GDM1 (cell line): ENCODE results near the gene MAN2A1.
"Not testable (repeated sequence)": the region's sequence is repeated elsewhere in the genome, so short reads cannot be mapped to it uniquely, and the experiment has no call there.

ENCODE experiments used
- DNase-seq: peaks from one replicate; lab custom pipeline; 2025; lab: John Stamatoyannopoulos, UW

MAN2A1 gene

DNA sequence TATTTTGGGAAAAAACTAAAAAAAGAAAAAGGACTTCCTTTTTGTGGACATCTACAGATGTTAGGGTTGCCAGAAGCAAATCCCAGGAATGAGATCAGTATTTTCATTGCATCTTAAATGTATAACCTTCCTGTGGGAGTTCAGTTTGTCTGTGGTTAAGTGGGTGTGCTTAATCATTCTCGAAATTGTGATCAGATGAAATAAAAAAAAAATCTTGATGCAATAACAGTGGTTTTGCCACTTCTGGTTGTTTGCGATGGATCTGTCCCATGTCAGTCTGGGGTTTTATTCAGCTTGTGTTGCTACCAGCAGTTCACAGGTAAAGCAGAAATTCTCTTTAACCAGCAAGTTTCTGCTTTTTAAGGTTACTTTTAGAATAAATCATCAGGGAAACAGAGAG is 179.0 kb downstream of the MAN2A1 start:
- no peak for DNase-seq

DNA sequence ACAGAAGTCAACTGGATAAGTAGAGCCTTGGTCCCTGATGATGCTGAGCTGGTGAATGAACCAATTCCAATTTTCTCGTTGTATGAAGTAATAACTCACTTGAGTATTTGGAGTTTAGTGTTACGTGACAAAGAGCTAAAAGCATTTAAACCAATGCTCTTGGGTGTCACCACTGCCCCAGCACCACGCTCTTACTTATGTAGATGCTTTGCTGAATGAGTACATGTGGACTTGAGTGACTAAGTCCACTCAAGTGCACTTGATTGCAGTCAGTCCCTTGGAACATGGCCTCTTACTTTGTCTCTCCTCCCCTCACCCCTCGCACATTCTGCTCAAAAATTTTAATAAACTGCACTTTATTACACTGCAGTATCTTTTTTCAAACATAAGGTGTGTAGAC is 184.0 kb downstream of the MAN2A1 start:
- DNase-seq: no peak

DNA sequence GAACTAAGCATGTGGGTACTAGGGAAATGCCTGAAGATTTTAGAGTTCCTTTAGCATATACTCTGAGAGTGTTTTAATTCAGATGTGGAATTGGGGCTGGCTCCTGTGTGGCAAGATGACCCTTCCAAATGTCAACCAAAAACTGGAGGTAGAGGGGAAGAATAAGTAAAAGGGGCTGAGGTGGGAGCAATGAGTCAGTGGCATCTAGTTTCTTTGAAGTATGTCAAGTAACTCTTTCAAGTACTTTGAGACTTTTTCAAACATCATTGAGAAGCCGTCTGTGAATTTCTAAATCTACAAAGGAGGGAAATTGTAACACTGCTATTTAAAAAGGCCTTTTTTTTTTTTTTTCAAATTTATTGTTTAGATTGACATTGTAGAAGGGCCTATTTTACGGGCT is 184.4 kb downstream of the MAN2A1 start:
- DNase-seq: no peak

DNA sequence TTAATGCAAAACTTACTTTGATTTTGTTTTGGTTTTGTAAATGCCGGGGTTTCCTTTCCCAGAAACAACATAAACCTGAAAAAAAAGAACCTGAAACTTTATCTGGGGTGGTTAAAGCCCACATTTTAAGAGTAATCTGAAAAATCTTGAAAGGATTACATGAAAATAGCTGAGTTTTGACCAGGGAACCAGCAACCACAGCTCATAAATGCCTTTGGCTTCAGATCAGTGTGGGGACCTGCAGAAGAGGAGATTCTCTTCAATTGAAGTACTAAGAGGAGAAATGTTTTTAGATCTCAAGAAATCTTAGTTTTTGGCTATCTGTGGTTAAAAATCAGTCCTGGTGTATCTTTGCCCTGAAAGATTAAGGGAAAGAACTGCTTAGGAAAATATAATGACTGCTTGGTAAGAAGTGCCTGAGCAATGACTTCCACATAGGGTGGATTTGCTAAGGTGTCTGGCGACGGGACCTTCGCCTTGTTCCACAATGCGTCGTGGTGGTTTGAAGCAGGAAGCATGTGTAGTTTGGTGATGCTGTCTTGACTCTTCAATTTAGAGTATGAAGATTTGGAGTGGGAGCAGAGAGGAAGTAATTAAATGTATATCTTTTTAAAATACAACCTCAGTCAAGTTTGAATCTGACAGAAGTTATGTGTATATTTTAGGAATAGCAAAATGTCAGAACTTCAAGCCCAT is 186.5 kb downstream of the MAN2A1 start:
- DNase-seq: no peak

DNA sequence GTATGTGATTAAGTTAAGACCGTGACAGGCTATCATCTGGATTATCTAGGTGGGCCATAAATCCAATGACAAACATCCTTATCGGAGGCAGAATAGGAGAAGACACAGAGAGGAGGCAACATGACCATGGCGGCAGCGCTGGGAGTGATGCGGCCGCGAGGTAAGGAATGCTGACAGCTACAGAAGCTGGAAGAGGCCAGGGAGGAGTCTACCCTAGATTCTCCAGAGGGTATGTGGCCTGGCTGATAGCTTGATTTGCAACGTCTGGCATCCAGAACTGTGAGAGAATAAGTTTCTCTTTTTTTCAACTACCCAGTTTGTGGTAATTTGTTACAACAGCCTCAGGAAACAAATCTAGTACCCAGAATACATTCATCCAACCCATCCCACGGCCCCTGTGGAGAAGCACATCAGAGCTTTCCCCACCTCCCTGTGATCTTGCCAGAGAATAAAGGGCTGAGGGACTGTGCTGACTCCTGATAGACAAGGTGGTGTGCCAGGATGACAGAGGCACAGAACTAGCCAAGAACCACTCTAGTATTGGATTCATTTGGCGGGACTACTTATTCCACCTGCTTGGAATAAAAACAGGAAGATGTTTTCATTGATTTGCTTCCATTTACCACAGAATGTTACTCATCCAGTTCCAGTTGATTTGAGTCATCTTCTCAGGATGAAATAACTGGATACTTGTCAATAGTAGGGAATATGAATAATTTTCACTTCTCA is 187.4 kb downstream of the MAN2A1 start:
- DNase-seq: no peak

DNA sequence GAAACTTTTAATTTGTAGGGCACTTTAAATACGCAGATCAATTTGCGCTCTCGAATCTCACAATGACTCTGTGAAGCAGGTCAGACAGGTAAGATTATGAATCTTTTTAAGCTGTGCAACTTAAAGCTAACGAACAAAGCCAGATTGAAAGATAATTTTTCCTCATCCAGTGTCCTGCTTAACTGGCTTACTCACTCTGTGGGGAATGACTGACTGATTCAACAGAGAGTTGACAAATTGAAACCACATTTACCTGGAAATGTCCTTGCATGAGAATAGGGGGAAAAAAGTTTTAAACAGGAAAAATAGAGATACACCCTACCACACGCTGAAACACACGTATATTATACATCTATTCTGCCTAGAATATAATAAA is 187.9 kb downstream of the MAN2A1 start:
- no peak for DNase-seq

DNA sequence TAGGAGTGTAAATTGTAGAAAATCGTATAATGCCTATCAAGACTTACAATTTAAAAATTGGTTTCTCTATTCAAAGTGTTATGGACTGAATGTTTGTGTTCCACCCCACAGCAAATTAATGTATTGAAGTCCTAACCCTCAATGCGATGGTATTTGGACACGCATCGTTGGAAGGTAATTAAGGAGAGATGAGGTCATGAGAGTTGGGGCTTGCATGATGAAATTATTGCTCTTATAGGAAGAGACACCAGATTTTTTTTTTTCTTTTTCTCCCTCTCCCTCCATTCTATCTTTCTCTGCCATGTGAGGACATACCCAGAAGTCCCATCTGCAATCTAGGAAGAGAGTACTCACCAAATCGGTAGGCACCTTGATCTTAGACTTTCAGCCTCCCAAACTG is 189.2 kb downstream of the MAN2A1 start:
- no peak for DNase-seq

DNA sequence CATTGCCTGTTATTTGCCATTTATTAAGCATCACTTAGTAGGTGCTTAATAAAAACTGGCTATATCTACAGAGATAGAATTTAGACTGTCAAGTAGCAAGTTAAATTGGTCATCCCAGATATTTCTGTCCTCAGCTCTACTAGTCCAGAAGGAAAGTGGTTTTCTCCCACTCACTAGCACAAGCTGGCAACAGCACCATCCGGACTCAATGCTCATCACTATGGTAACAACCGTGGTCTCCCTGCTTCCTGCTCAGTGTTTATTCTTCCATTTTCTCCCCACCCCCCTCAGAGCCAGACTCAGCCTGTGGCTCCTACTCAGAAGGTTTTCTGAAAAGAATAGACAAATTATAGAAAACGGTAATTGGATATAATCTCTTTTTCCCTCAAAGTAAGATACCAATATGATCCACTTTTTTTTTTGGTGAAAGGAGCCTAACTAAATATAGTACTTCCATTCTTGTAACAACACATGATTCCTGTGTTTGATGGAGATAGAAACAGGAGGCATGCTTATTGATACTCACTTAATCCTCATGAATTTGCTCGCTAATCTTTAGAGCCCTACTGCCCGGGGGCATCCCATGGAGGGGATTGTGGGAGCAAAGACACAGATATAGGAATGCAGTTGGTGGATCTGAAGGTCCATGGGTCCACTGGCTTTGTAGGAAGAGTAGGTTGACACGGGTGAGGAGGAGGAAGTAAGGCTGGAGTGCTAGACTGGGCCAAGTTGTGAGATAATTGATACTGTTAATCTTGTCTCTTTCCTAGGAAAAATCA is 191.4 kb downstream of the MAN2A1 start:
- DNase-seq: no peak

DNA sequence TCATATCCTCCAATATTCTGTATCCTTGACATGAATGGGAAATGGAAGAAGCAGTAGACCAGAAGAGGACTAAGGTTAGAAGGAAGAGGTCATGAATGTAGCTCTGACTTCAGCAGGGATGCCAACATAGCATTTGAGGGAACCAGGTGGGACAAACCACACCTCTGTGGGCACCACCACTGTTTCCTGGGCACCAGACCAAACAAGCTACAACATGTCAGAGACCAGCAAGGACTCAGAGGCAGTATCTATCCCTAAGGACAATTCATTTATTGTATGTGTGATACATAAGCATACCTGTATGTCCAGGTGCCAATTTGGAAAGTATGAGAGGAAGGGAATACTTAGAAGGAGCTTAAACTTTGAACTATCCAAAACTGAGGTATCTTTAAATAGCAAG is 192.8 kb downstream of the MAN2A1 start:
- DNase-seq: no peak

DNA sequence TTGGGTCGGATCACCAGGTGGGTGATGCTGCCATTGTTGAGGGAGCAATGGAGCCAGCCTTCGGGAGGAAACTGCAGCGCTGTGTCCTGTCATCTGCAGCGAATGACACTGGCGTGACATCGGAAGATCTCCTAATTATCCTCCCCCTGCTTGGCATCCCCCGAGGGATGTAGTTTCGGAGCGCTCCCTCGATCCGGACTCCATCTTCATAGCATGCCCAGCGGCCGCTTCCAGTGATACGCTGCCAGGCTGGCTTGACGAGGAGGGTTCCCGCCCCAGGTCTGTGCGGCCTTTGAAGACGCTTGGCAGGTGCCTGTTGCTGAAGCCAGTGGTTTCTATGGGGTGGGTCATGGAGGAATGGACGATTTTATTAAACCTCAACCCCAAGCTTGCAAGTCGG is 194.9 kb downstream of the MAN2A1 start:
- no peak for DNase-seq

DNA sequence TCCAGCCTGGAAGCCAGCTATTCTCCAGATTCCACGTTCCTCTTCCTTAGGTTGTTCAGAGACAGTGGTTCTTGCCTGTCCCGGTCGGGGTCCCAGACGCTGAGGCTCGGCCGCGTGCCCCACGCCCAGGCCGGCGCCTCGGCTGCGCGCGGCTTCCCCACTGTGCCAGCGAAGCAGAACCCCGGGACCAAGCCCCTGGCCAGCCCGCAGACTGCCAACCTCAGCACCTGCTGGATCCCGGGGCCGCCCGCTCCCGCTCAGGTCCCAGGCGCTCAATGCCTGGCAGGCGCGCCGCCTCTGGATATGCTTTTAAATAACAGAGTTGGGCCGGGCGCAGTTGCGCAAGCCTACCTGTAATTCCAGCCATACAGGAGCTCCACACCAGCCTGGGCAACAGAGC is 195.5 kb downstream of the MAN2A1 start:
- DNase-seq: no peak

DNA sequence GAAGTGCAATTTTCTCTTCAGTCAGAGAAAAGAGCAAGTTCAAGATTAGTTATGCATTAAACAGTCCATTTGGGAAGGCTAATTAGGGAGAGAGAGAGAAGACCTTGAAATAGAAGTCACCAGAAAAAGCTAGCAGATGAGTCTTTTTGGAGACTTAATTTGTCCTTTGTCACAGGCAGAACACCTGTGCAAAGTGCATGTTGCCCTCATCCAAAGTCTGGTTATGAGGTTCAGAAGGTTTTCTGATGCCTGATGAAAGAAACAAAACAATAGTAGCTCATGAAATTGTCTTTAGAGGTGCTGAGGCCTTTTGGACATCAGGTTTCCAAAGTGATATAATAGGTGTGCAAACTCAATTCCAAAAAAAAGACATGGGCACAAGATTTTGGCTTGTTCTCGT is 199.3 kb downstream of the MAN2A1 start:
- DNase-seq: no peak

DNA sequence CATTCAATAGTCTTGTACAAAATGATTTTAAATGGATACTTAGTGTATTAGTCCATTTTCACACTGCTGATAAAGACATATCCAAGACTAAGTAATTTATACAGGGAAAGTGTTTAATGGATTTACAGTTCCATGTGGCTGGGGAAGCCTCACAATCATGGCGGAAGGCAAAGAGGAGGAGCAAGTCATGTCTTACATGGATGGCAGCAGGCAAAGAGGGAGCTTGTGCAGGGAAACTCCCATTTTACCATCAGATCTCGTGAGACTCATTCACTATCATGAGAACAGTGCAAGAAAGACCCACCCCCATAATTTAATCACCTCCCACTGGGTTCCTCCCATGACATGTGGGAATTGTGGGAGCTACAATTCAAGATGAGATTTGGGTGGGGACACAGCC is 203.5 kb downstream of the MAN2A1 start:
- not testable (repeated sequence) for DNase-seq

DNA sequence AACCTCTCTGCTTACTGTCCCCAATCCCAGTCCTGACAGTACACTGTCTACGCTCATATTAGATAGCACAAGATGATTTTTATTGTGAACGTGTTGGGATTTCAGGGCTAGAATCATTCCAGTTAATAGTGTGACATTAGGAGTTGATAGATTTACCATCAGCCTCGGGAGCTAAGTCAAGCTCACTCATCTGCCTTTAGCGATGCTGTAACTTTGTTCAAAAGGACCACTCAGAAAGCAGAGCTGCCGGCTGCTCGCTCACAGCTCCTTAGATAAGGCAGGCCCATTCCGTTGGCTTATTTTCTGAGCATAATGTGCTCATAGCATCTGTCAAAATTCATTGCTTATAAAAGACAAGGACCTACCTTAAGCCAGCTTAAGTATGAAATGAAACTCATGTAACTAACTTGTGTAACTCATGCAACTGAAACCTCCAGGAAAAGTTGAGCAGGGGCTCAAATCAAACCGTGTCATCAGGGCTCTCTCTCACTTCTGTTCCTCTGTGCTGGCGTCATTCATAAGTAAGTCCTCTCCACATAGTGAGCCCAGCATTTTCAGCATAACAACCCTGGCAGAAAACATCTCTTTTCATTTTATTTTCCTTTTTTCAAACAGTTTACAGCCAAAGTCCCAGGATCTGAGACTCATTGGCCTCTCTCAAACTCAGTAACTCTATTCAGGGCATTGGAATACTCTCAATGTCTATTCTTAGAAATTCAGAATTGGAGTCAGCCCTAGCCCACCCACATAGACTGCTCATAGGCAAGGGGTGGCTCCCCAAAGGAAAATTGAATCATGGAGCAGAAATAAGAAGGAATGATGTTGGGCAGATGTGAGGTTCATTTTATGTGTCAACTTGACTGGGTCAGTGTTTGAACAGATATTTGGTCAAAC is 208.8 kb downstream of the MAN2A1 start:
- no peak for DNase-seq

DNA sequence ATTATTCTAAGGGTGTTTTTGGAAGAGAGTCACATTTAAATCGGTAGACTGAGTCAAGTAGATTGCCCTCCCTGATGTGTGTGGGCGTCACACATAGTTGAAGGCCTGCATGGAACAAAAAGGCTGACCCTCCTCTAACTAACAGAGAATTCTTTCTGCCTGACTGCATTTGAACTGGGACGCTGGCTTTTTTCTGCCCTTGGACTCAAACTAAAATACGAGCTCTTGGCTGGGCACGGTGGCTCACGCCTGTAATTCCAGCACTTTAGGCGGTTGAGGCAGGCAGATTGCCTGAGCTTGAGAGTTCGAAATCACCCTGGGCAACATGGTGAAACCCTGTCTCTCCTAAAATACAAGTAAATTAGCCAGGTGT is 209.4 kb downstream of the MAN2A1 start:
- no peak for DNase-seq

DNA sequence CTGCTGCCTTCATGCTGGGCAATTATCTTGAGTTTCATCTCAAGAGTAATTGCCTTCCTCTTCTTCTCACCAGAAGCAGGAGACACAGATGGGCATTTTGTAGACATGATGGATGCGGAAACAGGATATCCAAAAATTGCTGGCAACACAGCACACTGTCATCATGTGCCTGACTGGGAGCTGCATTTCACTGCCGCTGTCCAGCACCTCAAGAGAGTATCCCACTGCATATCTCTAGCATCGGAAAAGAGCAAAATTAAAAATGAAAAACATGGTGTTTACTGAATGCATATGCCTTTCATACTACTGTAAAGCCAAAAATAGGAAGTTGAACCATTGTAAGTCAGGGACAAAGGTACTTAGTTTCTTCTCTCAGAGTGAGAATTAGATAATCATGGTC is 210.7 kb downstream of the MAN2A1 start:
- no peak for DNase-seq

DNA sequence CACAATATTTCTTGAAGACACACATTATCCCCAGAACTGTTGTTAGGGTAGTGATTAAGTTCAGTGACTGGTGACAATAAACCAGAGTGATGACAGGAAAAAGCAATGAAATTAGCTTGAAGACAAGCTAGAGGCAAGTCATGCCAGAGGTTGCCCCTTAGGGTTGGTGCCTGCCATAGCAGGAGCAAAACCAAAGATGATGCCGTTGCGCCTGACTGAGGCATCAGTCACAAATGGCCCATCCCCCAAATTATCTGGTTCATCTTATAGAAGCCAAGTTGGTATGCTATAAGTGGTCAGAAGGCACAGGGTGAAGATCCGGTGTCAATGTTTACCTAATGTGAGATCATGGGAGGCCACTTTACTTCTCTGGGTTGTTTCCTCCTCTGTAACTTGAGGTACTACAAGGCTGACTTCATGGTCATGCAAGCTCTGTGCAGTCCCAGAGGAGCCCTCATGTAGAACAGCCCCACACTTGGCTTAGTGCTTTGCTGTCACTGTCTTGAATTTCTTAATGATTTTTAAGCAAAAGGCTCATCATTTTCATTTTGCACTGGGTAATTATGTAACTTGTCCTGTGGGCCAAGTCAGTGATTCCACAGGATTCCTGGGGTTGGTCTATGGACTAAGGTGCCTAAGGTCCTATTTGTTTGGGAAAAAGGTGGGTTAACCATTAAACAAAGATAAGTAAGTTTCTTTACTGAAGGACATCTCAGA is 211.3 kb downstream of the MAN2A1 start:
- DNase-seq: no peak

DNA sequence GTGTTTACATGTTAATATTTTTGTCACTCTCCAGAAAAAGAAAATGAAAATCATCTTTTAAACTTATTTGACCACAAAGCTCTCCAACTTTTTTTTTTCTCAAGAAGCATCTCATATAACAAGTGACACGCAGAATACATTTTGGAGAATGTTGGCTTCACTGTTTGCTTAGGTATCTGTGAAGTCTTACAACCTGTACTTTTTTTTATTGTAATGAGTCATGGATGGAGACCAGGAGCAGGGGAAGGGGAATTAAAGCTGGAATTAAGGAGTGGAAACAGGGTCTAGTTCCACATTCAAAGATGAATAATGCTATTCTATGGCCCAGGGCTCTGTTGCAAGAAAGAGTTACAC is 211.9 kb downstream of the MAN2A1 start:
- no peak for DNase-seq

DNA sequence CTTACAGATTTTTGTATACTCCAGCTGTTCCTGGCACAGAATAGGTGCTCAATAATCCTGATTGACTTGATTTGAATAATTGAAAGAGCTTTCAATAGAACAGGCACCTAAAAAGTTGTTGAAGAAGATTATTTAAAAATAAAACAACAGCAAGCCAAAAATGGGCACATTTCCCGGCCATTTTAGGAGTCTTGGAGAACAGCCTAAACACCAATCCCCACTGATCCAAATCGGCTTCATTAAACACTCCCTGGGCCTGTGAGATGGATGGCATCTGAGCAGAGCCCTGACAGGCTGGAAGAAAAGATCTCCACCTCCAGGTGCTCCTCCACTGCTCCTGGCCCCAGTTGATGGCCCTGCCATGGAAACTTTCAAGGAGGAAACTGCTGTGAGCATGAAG is 213.3 kb downstream of the MAN2A1 start:
- DNase-seq: no peak

DNA sequence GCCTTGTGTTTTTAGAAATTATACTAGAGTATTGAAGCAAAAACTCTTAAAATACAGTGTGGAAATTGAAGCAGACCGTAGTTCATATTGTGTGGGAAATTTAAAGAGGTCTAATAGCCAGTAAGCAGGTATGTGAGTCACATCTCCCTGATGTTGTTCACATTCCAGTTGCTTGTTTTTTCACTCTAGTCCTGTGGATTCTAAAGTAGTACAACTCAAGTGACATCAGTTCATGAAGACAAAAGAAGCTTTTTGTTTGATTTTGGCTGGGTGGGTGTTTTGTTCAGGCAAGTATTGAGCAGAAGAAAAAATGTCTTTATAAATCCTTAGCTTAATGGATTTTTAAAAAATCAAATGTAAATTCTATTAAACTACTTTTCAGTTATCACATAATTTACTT is 216.2 kb downstream of the MAN2A1 start:
- no peak for DNase-seq

DNA sequence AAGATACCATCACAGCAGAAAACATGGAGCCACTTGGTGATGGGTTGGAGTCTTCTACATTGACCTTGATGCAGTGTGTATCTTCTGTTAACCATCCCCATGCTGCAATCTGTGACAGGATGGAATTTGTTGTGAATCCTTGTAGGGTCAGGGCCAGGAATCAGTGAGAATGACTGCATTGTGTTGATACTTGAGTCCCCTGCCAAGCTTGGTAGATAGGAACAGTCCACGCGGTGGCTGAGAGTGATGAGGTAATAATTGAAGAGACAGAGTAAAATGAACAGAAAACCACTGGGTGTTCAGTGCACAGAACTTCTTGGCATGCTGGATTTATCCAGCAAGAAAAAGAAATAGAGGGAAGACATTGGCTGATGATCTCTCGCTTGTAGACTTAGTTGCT is 217.5 kb downstream of the MAN2A1 start:
- no peak for DNase-seq

DNA sequence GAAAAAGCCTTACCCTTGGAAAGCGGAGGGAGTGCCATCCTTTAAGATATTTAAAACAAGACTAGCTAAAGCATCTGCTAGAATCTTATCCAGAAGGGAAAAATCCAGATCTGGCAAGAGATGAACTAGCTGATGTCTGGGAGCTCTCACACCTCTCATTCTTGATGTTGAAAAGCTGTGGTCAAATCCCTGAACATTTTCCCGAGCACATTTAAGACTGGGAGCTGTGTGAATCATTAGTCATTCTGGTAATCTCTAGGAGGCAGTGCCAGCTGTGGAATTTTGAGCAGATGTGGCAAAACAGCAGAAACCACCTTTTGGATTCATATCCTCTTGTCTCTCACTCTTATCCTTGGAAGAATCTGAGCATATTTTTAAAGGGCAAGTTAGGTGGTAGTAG is 218.0 kb downstream of the MAN2A1 start:
- DNase-seq: no peak
